ENCODE data around the gene ITGA1. TPM values are rescaled to one million over a fixed set of nuclear protein-coding genes. Genes with fewer than 3 reads are reported as not detected.

The ITGA1 gene
- total RNA-seq, 1 donor from 2014 or later = 346 TPM

DNA sequence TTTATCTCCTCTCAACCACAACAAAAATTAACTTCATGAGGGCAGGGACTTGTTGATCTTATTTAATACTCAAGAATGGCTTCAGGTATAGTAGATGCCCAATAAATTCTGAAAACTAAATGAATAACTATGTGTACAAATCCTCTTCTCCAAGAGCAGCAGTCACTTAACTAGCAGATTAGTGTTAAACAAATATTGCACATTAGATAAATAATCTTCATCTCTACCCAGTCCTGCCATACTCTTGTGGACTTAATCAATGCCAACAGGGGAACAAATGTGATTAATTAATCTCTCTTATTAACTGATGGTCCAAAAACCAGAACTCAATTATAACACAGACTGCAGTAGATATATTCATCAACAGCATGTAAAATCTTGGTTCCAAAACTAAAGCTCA is 15.0 kb upstream of the ITGA1 start:
- TF ChIP-seq, protein P1, sequence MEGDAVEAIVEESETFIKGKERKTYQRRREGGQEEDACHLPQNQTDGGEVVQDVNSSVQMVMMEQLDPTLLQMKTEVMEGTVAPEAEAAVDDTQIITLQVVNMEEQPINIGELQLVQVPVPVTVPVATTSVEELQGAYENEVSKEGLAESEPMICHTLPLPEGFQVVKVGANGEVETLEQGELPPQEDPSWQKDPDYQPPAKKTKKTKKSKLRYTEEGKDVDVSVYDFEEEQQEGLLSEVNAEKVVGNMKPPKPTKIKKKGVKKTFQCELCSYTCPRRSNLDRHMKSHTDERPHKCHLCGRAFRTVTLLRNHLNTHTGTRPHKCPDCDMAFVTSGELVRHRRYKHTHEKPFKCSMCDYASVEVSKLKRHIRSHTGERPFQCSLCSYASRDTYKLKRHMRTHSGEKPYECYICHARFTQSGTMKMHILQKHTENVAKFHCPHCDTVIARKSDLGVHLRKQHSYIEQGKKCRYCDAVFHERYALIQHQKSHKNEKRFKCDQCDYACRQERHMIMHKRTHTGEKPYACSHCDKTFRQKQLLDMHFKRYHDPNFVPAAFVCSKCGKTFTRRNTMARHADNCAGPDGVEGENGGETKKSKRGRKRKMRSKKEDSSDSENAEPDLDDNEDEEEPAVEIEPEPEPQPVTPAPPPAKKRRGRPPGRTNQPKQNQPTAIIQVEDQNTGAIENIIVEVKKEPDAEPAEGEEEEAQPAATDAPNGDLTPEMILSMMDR (IDR thresholded peaks at IDR 0.05) = no peak
- Mint-ChIP-seq H3K4me1 (ENCODE audit: low read depth) (peaks cover 1% of the 10 kb centered on the region), H3K27me3 (ENCODE audit: low read depth) (no peaks in the 10 kb centered on the region)

DNA sequence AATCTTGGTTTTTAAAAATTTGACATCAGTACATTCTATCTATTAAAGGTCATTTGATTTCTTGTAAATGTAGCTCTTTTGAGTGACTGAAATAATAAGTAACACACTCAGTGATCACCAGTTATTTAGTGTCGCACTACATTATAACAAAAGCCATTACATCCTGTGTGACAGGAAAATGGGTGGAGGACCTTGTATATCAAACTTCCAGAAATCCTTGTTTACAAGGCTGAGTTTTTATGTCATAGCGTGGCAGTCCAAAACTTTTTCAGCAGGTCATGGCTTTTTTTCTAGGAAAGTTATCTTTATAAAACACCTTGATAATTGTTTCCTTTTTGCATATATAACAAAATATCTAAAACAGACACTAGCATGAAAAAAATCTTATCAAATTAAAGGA is 14.4 kb upstream of the ITGA1 start:
- H3K27ac Mint-ChIP-seq (ENCODE audit: unreplicated experiment) = no peak overlapping the region

More for the DNA sequence above, 15.0 kb upstream of the ITGA1 start:
- H3K36me3 Mint-ChIP-seq (ENCODE audit: low read depth) = no peaks in the 10 kb centered on the region
- H3K9me3 Mint-ChIP-seq (ENCODE audit: low read depth) = no peaks in the 10 kb centered on the region
- no peak overlapping the region for H3K4me3 Mint-ChIP-seq (ENCODE audit: unreplicated experiment)
- no peak overlapping the region for H3K27ac Mint-ChIP-seq (ENCODE audit: unreplicated experiment)
- no peak for DNase-seq (ENCODE audit: low spot score)

DNA sequence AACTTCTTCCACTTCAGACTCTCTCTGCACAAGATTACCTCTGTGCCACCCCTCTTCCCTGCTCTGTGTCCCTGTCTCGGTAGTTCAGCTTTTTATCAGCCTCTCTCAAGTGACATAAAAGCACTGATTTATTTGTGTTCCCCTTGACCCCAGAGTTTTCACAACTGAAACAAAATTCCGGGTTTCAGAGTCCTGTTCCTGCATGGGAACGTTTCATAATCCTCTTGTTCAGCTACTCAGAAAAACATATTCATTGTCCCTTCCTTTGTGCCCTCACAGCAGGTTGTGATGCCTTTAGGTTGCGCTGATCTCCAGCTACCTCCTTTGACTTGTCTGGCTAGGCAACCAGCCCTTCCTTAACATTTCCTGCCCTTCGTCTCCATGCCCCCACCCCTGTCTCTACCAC is 13.7 kb upstream of the ITGA1 start:
- H3K27ac Mint-ChIP-seq (ENCODE audit: unreplicated experiment) = no peak overlapping the region

More for the DNA sequence above, 14.4 kb upstream of the ITGA1 start:
- H3K4me1 Mint-ChIP-seq (ENCODE audit: low read depth) = no peaks in the 10 kb centered on the region
- TF ChIP-seq, protein P1 (IDR thresholded peaks at IDR 0.05) = no peak
- H3K27me3 Mint-ChIP-seq (ENCODE audit: low read depth) = no peaks in the 10 kb centered on the region
- no peaks in the 10 kb centered on the region for H3K9me3 Mint-ChIP-seq (ENCODE audit: low read depth)
- no peak for DNase-seq (ENCODE audit: low spot score)
- no peak overlapping the region for H3K4me3 Mint-ChIP-seq (ENCODE audit: unreplicated experiment)
- H3K36me3 Mint-ChIP-seq (ENCODE audit: low read depth) = no peaks in the 10 kb centered on the region

DNA sequence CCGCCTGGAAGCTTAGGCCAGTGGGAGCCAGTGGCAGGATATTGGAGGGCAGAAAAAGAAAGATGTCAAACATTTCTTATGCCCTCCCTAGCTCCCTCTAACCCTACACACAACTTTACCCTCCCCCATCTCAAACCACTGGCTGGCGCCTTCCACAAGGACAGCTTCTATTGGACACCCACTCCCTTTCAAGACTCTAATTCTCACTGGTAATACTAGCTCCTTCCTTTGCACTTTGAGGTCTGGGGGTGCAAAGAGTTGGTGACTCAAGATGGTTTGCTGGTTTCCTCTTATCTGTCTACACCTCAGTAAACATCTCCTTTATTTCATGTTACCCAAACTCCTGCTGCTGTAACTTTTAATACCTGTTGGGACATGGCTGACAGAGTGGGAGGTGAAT is 11.6 kb upstream of the ITGA1 start:
- Mint-ChIP-seq H3K9me3 (ENCODE audit: low read depth) (no peaks in the 10 kb centered on the region), H3K27me3 (ENCODE audit: low read depth) (no peaks in the 10 kb centered on the region), H3K4me3 (ENCODE audit: unreplicated experiment) (no peak overlapping the region), H3K27ac (ENCODE audit: unreplicated experiment) (no peak overlapping the region), H3K36me3 (ENCODE audit: low read depth) (no peaks in the 10 kb centered on the region), H3K4me1 (ENCODE audit: low read depth) (no peaks in the 10 kb centered on the region)
- DNase-seq (ENCODE audit: low spot score) = no peak
- TF ChIP-seq, protein P1 (IDR thresholded peaks at IDR 0.05) = no peak

More for the DNA sequence above, 13.7 kb upstream of the ITGA1 start:
- Mint-ChIP-seq H3K27me3 (ENCODE audit: low read depth) (no peaks in the 10 kb centered on the region), H3K4me1 (ENCODE audit: low read depth) (no peaks in the 10 kb centered on the region), H3K4me3 (ENCODE audit: unreplicated experiment) (no peak overlapping the region), H3K9me3 (ENCODE audit: low read depth) (no peaks in the 10 kb centered on the region), H3K36me3 (ENCODE audit: low read depth) (no peaks in the 10 kb centered on the region)
- TF ChIP-seq, protein P1 (IDR thresholded peaks at IDR 0.05) = no peak
- DNase-seq (ENCODE audit: low spot score) = no peak

DNA sequence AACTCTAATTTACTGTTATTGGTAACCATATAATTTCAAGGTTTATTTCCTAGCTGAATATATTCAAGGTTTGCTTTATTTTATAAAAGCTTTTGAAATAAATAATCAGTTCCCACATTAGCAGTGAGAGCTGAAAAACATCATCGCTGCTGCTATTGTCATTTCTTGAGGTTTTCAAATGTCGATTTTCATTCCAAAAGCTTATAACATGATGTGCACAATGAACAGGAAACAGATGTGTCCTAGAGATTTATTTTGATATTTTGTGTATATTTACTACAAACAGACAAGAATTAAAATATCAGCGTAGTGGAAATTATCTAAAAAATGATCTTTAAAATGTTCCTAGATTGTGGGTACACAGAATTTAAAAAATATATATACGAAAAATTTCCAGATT is 10.5 kb upstream of the ITGA1 start:
- no peak for DNase-seq (ENCODE audit: low spot score)

More for the DNA sequence above, 10.5 kb upstream of the ITGA1 start:
- TF ChIP-seq, protein P1 (IDR thresholded peaks at IDR 0.05) = no peak
- no peaks in the 10 kb centered on the region for H3K36me3 Mint-ChIP-seq (ENCODE audit: low read depth)
- no peaks in the 10 kb centered on the region for H3K27me3 Mint-ChIP-seq (ENCODE audit: low read depth)
- no peak overlapping the region for H3K27ac Mint-ChIP-seq (ENCODE audit: unreplicated experiment)
- no peaks in the 10 kb centered on the region for H3K9me3 Mint-ChIP-seq (ENCODE audit: low read depth)
- H3K4me1 Mint-ChIP-seq (ENCODE audit: low read depth) = no peaks in the 10 kb centered on the region
- no peak overlapping the region for H3K4me3 Mint-ChIP-seq (ENCODE audit: unreplicated experiment)
